ENCODE measurements around the gene TEX11. TPM values are rescaled to one million over a fixed set of nuclear protein-coding genes. Genes with fewer than 3 reads are reported as not detected.

The TEX11 gene
- total RNA-seq, 2 donors from 2014 or later = 0.75 TPM; not detected in 1

- 93 to 100% methylated on average over 1 of the region's 1 CpG for WGBS, 2 experiments (ENCODE audit: insufficient coverage in 1 of 2, insufficient read length in 1 of 2)
These were observed 272.3 kb downstream of the TEX11 start for GRCh38 chrX:70636218-70636617.

GRCh38 chrX:70635669-70636068 is 272.8 kb downstream of the TEX11 start:
- H3K36me3 ChIP-seq (ENCODE audit: control insufficient read depth, insufficient read depth, low read length) = no peaks in the 10 kb centered on the region
- no peak overlapping the region for H3K4me3 Mint-ChIP-seq
- peaks cover 3% of the 10 kb centered on the region for H3K36me3 Mint-ChIP-seq (ENCODE audit: low read depth)
- H3K27ac Mint-ChIP-seq = no peak overlapping the region
- no peak overlapping the region for H3K4me3 ChIP-seq (ENCODE audit: low read length)
- TF ChIP-seq CTCF (conservative IDR thresholded peaks at IDR 0.05) = no peak
- H3K27ac ChIP-seq (ENCODE audit: low read depth, low read length) = no peak overlapping the region
- H3K9me3 Mint-ChIP-seq = peaks cover 57% of the 10 kb centered on the region
- no peak overlapping the region for H3K9ac ChIP-seq (ENCODE audit: extremely low read depth, low read length, poor library complexity, severe bottlenecking)
- DNase-seq = no peak
- no peaks in the 10 kb centered on the region for H3K9me3 ChIP-seq (ENCODE audit: control insufficient read depth, low read length)
- WGBS, 2 experiments (ENCODE audit: insufficient coverage in 1 of 2, insufficient read length in 1 of 2) = 95% methylated on average over 2 of the region's 2 CpGs; no CpG with 5 or more reads in 1 of the 2 experiments
- H3K4me1 Mint-ChIP-seq = no peaks in the 10 kb centered on the region
- no peaks in the 10 kb centered on the region for H3K27me3 ChIP-seq (ENCODE audit: control insufficient read depth, insufficient read depth, low read length, poor library complexity, severe bottlenecking)
- H3K4me1 ChIP-seq (ENCODE audit: control insufficient read depth, insufficient read depth, low read length) = no peaks in the 10 kb centered on the region
- H3K27me3 Mint-ChIP-seq (ENCODE audit: insufficient read depth) = no peaks in the 10 kb centered on the region

More at GRCh38 chrX:70636218-70636617, 272.3 kb downstream of the TEX11 start:
- no peaks in the 10 kb centered on the region for H3K4me1 Mint-ChIP-seq
- H3K4me3 ChIP-seq (ENCODE audit: low read length) = no peak overlapping the region
- H3K9ac ChIP-seq (ENCODE audit: extremely low read depth, low read length, poor library complexity, severe bottlenecking) = no peak overlapping the region
- no peaks in the 10 kb centered on the region for H3K4me1 ChIP-seq (ENCODE audit: control insufficient read depth, insufficient read depth, low read length)
- H3K27me3 Mint-ChIP-seq (ENCODE audit: insufficient read depth) = no peaks in the 10 kb centered on the region
- no peak overlapping the region for H3K27ac ChIP-seq (ENCODE audit: low read depth, low read length)
- no peak overlapping the region for H3K4me3 Mint-ChIP-seq
- no peak for DNase-seq
- peaks cover 3% of the 10 kb centered on the region for H3K36me3 Mint-ChIP-seq (ENCODE audit: low read depth)
- no peak overlapping the region for H3K27ac Mint-ChIP-seq
- no peaks in the 10 kb centered on the region for H3K9me3 ChIP-seq (ENCODE audit: control insufficient read depth, low read length)
- H3K27me3 ChIP-seq (ENCODE audit: control insufficient read depth, insufficient read depth, low read length, poor library complexity, severe bottlenecking) = no peaks in the 10 kb centered on the region
- no peaks in the 10 kb centered on the region for H3K36me3 ChIP-seq (ENCODE audit: control insufficient read depth, insufficient read depth, low read length)
- no peak for TF ChIP-seq CTCF (conservative IDR thresholded peaks at IDR 0.05)
- peaks cover 59% of the 10 kb centered on the region for H3K9me3 Mint-ChIP-seq

- Mint-ChIP-seq H3K27me3 (ENCODE audit: insufficient read depth) (no peaks in the 10 kb centered on the region), H3K4me1 (no peaks in the 10 kb centered on the region), H3K4me3 (no peak overlapping the region), H3K9me3 (peaks cover 55% of the 10 kb centered on the region), H3K27ac (no peak overlapping the region), H3K36me3 (ENCODE audit: low read depth) (peaks cover 3% of the 10 kb centered on the region)
- DNase-seq = no peak
- H3K27ac ChIP-seq (ENCODE audit: low read depth, low read length) = no peak overlapping the region
- H3K27me3 ChIP-seq (ENCODE audit: control insufficient read depth, insufficient read depth, low read length, poor library complexity, severe bottlenecking) = no peaks in the 10 kb centered on the region
- no peak overlapping the region for H3K4me3 ChIP-seq (ENCODE audit: low read length)
- H3K9ac ChIP-seq (ENCODE audit: extremely low read depth, low read length, poor library complexity, severe bottlenecking) = no peak overlapping the region
- 97 to 100% methylated on average over 2 to 4 of the region's 4 CpGs for WGBS, 2 experiments (ENCODE audit: insufficient coverage in 1 of 2, insufficient read length in 1 of 2)
- no peaks in the 10 kb centered on the region for H3K4me1 ChIP-seq (ENCODE audit: control insufficient read depth, insufficient read depth, low read length)
- H3K36me3 ChIP-seq (ENCODE audit: control insufficient read depth, insufficient read depth, low read length) = no peaks in the 10 kb centered on the region
- no peaks in the 10 kb centered on the region for H3K9me3 ChIP-seq (ENCODE audit: control insufficient read depth, low read length)
- no peak for TF ChIP-seq CTCF (conservative IDR thresholded peaks at IDR 0.05)
These were observed 273.3 kb downstream of the TEX11 start for GRCh38 chrX:70635227-70635626.

All from endodermal cell (in vitro differentiated cells).